ENCODE results near the gene CHAF1A.

The CHAF1A gene

GRCh38 chr19:4380254-4380727 lies 22.1 kb upstream of the CHAF1A start:
- DNase-seq (ENCODE audit: low read depth) = no peak

- peak; percentile 31 for DNase-seq (ENCODE audit: low read depth)
Observed at GRCh38 chr19:4385291-4386040, 17.0 kb upstream of the CHAF1A start.

GRCh38 chr19:4386041-4386782 lies 16.2 kb upstream of the CHAF1A start:
- peak; percentile 67 for DNase-seq (ENCODE audit: low read depth)

- no peak for DNase-seq (ENCODE audit: low read depth)
Observed at GRCh38 chr19:4388337-4389063, 13.9 kb upstream of the CHAF1A start.

GRCh38 chr19:4389064-4389375 lies 13.4 kb upstream of the CHAF1A start:
- no peak for DNase-seq (ENCODE audit: low read depth)

GRCh38 chr19:4389511-4390016 lies 12.9 kb upstream of the CHAF1A start:
- no peak for DNase-seq (ENCODE audit: low read depth)

GRCh38 chr19:4390017-4390566 lies 12.3 kb upstream of the CHAF1A start:
- peak; percentile 54 for DNase-seq (ENCODE audit: low read depth)

GRCh38 chr19:4390567-4391305 lies 11.7 kb upstream of the CHAF1A start:
- DNase-seq (ENCODE audit: low read depth) = no peak

GRCh38 chr19:4391306-4391693 lies 11.1 kb upstream of the CHAF1A start:
- DNase-seq (ENCODE audit: low read depth) = peak; percentile 34

GRCh38 chr19:4391701-4392483 lies 10.5 kb upstream of the CHAF1A start:
- peak; percentile 52 for DNase-seq (ENCODE audit: low read depth)

- DNase-seq (ENCODE audit: low read depth) = peak; percentile 53
Observed at GRCh38 chr19:4393947-4394590, 8.4 kb upstream of the CHAF1A start.

GRCh38 chr19:4396949-4397783 lies 5.3 kb upstream of the CHAF1A start:
- DNase-seq (ENCODE audit: low read depth) = no peak

- peak; percentile 22 for DNase-seq (ENCODE audit: low read depth)
Observed at GRCh38 chr19:4399812-4400134, 2.7 kb upstream of the CHAF1A start.

- peak; percentile 81 for DNase-seq (ENCODE audit: low read depth)
Observed at GRCh38 chr19:4400135-4400936, 2.1 kb upstream of the CHAF1A start, which contains the start of gene SH3GL1. Gene SH3GL1, minus strand, starts transcription at chr19:4400547. Its CDS starts 179 bp downstream, at chr19:4400368.

GRCh38 chr19:4401769-4402170 lies 670 bp upstream of the CHAF1A start:
- no peak for DNase-seq (ENCODE audit: low read depth)

- DNase-seq (ENCODE audit: low read depth) = no peak
Observed at GRCh38 chr19:4403005-4403761, 743 bp downstream of the CHAF1A start.

- no peak for DNase-seq (ENCODE audit: low read depth)
Observed at GRCh38 chr19:4405977-4406376, 3.5 kb downstream of the CHAF1A start.

GRCh38 chr19:4406626-4407025 lies 4.2 kb downstream of the CHAF1A start:
- no peak for DNase-seq (ENCODE audit: low read depth)
